Measurements from ENCODE around the gene SURF1. TPM values are rescaled to one million over a fixed set of nuclear protein-coding genes. Genes with fewer than 3 reads are reported as not detected.

SURF1 gene
- 10 to 100 TPM; 40.4 to 46.1 TPM for total RNA-seq
- 10 to 100 TPM; 27.9 to 35.2 (median 30.2) TPM for polyA plus RNA-seq (ENCODE audit: insufficient read length in 6 of 6)
- long read RNA-seq, donor 1, transcript SURF1-201 (9 exons, 1,093 nt), result major isoform, 23 of 32 reads
- long read RNA-seq, donor 1, partial matches to known transcripts, result 0 of 32 reads
- long read RNA-seq, donor 1, other reads (novel, unspliced or antisense), result 0 of 32 reads
- long read RNA-seq, donor 2, transcript SURF1-201 (9 exons, 1,093 nt), result major isoform, 23 of 25 reads
- long read RNA-seq, donor 2, partial matches to known transcripts, result 0 of 25 reads
- long read RNA-seq, donor 2, other reads (novel, unspliced or antisense), result 0 of 25 reads
- long read RNA-seq, donor 3, transcript SURF1-201 (9 exons, 1,093 nt), result major isoform, 14 of 53 reads
- long read RNA-seq, donor 3, partial matches to known transcripts, result 13 of 53 reads
- long read RNA-seq, donor 3, other reads (novel, unspliced or antisense), result 22 of 53 reads
- long read RNA-seq, donor 4, transcript SURF1-204 (5 exons, 931 nt), result minor isoform, 7 of 53 reads
- long read RNA-seq, donor 4, transcript SURF1-201 (9 exons, 1,093 nt), result major isoform, 44 of 53 reads
- long read RNA-seq, donor 4, partial matches to known transcripts, result 1 of 53 reads
- long read RNA-seq, donor 4, other reads (novel, unspliced or antisense), result 1 of 53 reads
- long read RNA-seq, donor 5, transcript SURF1-201 (9 exons, 1,093 nt), result major isoform, 11 of 16 reads
- long read RNA-seq, donor 5, partial matches to known transcripts, result 0 of 16 reads
- long read RNA-seq, donor 5, other reads (novel, unspliced or antisense), result 0 of 16 reads
- long read RNA-seq, donor 6, transcript SURF1-201 (9 exons, 1,093 nt), result major isoform, 11 of 41 reads
- long read RNA-seq, donor 6, partial matches to known transcripts, result 10 of 41 reads
- long read RNA-seq, donor 6, other reads (novel, unspliced or antisense), result 18 of 41 reads
- long read RNA-seq, donor 7, transcript SURF1-201 (9 exons, 1,093 nt), result major isoform, 15 of 17 reads
- long read RNA-seq, donor 7, partial matches to known transcripts, result 0 of 17 reads
- long read RNA-seq, donor 7, other reads (novel, unspliced or antisense), result 0 of 17 reads
- long read RNA-seq, donor 8, transcript SURF1-201 (9 exons, 1,093 nt), result major isoform, 10 of 11 reads
- long read RNA-seq, donor 8, partial matches to known transcripts, result 0 of 11 reads
- long read RNA-seq, donor 8, other reads (novel, unspliced or antisense), result 0 of 11 reads
- long read RNA-seq, donor 9, result 0 reads
- long read RNA-seq, donor 10, transcript SURF1-201 (9 exons, 1,093 nt), result major isoform, 80 of 87 reads
- long read RNA-seq, donor 10, partial matches to known transcripts, result 3 of 87 reads
- long read RNA-seq, donor 10, other reads (novel, unspliced or antisense), result 3 of 87 reads
- long read RNA-seq, donor 11, transcript SURF1-201 (9 exons, 1,093 nt), result major isoform, 17 of 23 reads
- long read RNA-seq, donor 11, partial matches to known transcripts, result 0 of 23 reads
- long read RNA-seq, donor 11, other reads (novel, unspliced or antisense), result 0 of 23 reads
- long read RNA-seq, donor 12, transcript SURF1-201 (9 exons, 1,093 nt), result major isoform, 14 of 18 reads
- long read RNA-seq, donor 12, partial matches to known transcripts, result 0 of 18 reads
- long read RNA-seq, donor 12, other reads (novel, unspliced or antisense), result 0 of 18 reads

GRCh38 chr9:133356391-133357091 lies at the start of gene SURF1, which contains the start of gene SURF2:
TSS of gene SURF1 (minus strand) at chr9:133356487. CDS start at chr9:133356453, 34 bp downstream.
TSS of gene SURF2 (plus strand) at chr9:133356550. CDS start at chr9:133356593, 43 bp downstream.
- TF ChIP-seq CTCF (IDR thresholded peaks at IDR 0.05), result no peak
- H3K9me3 ChIP-seq, result no peaks in the 10 kb centered on the region
- peak within 1 kb of the TSS; percentile 74 to 87 for H3K4me3 ChIP-seq
- peaks cover 0 to 48% of the 10 kb centered on the region in 2 donors for H3K36me3 ChIP-seq
- DNase-seq (peak; percentile 73 to 99 (median 88)), ATAC-seq (peak; percentile 95)
- H3K4me1 ChIP-seq, result peaks cover 20 to 39% of the 10 kb centered on the region in 2 donors
- intact Hi-C loops (cut with DNase I), result no loop called here
- peak within 1 kb of the TSS; percentile 33 to 84 for H3K27ac ChIP-seq
- H3K27me3 ChIP-seq, result no peaks in the 10 kb centered on the region

- no peak overlapping the region for H3K4me3 ChIP-seq
- no peak for ATAC-seq
- intact Hi-C loops (cut with DNase I), result loop anchor here in 1 of 2 donors (10.0 kb wide), 1 partner anchor 79 kb away; no protein-coding TSS in a partner anchor
- H3K27me3 ChIP-seq, result no peaks in the 10 kb centered on the region
- no peak overlapping the region for H3K27ac ChIP-seq
- H3K4me1 ChIP-seq, result no peaks in the 10 kb centered on the region
- TF ChIP-seq CTCF (IDR thresholded peaks at IDR 0.05), result no peak
- no peak for DNase-seq
- no peaks in the 10 kb centered on the region for H3K9me3 ChIP-seq
- H3K36me3 ChIP-seq, result peaks cover 0 to 80% of the 10 kb centered on the region in 2 donors
These were observed 49.5 kb upstream of the SURF1 start for GRCh38 chr9:133405508-133406438.

GRCh38 chr9:133404454-133405002 lies 48.2 kb upstream of the SURF1 start:
- peaks cover 0 to 74% of the 10 kb centered on the region in 2 donors for H3K36me3 ChIP-seq
- no peak overlapping the region for H3K4me3 ChIP-seq
- intact Hi-C loops (cut with DNase I), result loop anchor here in 1 of 2 donors (10.0 kb wide), 1 partner anchor 80 kb away; no protein-coding TSS in a partner anchor
- no peaks in the 10 kb centered on the region for H3K9me3 ChIP-seq
- no peaks in the 10 kb centered on the region for H3K4me1 ChIP-seq
- no peak overlapping the region for H3K27ac ChIP-seq
- ATAC-seq (no peak), DNase-seq (peak in 1 of 4 donors; percentile 66)
- TF ChIP-seq CTCF (IDR thresholded peaks at IDR 0.05), result no peak
- no peaks in the 10 kb centered on the region for H3K27me3 ChIP-seq

All from left lung (tissue), 14 donors.